Stimulated activated CD4-positive, alpha-beta T cell treated with anti-CD3 and anti-CD28 coated beads, TNF-alpha, amount 100 ng/mL, for 4 hours (primary cell): ENCODE data around the gene KLF13.
"Not testable (repeated sequence)": the region's sequence is repeated elsewhere in the genome, so short reads cannot be mapped to it uniquely, and the experiment has no call there.

Source experiments
- DNase-seq, 3 experiments: peaks; one replicate each; pipeline ENCODE4 v3.0.0-alpha.2; 2020; ENCODE audit warnings: low read depth in 3 of 3

KLF13 gene

DNA sequence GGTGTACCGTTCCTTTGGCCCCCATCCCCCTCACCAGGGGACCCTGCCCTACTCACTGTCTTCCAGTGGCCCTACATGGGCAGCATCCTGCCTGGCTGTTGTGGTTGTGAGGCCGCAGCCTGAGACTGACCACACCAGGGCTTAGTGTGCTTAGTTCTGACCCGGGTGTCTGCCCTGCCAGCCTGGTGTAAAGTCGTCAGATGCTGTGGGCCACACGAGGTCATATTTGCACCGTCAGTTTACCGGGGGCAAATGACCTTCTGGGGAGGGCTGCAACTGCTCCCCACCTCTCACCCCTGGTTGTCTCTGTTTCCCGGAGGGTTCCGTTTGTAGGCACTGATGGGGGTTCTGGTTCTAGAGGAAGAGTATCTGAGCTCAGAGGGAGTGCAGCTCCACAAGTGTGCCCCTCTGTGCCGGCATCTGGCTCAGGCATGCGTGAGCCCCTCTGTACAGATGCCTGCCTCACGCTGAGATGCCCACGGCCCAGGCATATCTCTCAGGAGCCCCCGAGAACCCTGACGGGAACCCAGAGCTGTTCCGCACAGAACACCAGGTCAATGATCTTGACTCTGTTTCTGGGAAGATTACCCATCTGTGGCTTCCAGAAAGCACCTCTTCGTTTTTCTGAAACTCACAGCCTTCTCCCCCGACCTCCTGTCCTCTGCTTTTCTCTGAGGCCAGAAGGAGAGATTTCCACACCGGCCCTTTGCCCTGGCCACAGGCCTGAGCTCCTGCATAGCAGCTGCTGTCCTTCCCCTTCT is 19.2 kb downstream of the KLF13 start:
- DNase-seq = no peak

DNA sequence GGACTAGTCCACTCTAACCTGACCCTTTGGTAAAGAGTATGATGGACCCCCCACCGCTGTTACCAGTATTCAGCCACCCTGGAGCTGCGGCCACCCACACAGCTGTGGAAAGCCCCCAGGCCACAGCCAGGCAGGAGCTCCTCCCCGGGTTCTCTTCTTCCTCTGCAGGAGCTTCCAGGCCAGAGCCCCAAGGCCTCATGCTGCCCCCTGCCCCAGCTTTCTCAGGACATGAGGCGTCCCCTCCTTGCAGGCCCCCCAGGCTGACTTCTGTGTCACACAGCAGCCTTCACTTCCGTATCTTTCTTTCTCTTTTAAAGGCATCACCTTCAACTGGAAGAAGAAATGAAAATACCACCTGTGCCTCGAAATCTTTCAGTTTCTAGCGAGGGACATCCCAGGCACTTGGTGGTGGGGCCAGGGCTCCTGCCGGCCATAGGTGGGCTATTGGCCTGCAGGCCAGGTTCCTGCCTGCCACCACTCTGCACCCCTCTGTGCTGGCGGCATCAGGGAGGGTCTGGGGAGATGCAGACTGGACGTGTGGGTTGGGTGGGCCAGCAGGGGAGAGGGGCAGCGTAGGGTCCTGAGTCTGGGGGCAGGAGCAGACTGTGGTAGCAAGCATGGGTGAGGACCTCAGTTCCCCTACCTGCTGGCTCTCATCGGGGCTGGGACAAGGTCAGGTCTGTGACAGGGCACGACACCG is 19.9 kb downstream of the KLF13 start:
- no peak for DNase-seq

DNA sequence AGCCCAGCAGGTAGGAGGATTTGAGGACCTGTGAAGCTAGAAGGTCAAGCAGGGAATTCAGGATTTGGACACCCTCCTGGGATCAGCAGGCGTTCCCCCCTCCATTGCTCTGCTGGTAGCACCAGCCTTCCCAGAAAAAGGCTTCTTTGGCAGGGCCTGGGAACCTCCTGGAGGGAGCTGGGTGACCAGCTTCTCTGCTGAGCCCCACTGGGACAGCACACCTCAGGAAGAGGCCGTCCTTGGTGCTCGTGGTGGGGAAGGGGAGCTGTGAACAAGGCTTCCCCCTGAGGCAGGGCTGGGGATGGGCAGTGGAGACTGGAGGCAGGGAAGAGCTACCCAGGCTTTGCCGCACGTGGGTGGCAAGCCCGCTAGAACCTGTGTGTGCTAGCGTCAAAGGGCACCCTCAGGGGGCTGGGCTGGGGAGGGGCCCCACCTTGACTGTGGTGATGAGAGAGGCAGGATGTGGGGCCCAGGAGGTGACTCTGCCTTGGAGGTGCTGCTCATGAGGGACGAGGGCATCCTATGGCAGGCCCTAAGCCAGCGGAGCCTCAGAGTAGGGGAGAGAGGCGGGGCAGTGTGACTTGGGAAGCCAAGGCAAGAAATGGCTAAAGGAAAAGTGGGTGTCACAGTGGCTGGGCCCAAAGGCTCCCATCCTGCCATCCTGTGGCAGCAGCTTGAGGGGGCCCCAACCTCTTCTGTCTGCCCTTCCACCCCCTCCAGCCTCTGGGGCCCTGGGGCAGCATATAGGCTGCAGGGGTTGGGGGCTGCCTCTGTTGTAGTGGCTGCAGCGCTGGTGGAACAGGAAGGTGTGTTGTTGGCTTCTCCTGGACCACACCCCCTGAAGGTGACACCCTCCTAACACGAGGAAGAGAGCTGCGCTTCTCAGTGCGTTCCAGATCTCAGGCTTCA is 20.7 kb downstream of the KLF13 start:
- peak in 2 of 3 experiments; percentile 60 to 63 for DNase-seq

DNA sequence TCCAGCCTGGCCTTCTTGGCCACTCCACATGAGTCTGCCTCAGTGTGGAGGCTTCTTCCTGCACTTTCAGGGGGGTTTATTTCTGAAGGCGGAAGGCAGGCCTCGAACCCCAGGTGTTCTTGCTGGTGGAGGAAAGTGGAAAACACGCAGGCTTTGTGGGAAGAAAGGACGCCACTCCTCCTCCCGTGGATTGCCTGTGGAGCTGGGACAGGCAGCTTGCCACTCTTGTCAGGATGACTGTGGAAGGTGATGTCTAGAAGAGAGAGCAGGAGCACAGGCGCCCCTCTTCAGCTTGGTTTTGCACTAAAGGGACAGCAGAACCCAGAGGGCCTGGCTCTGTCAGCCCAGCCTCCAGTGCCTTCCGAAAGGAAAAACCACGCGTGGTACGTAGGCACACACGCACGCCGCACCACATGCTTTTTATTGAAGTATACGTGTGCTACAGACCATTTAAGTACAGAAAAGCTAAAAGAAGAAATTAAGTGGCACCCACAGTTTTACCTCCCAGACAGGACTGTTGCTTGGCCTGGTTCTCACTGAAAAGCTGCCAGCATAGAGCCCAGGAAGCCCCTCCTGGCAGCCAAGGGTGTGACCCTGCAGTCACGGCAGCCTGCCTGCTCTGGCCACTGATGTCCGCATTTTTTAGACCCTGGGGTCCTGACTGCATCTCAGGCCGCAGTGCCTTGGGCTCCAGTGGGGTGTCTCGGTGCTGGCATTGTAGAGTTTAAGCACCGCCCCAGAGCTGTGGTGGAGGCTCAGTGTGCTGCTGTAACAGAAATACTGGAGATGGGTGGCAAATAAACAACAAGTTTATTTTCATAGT is 21.6 kb downstream of the KLF13 start:
- no peak for DNase-seq

DNA sequence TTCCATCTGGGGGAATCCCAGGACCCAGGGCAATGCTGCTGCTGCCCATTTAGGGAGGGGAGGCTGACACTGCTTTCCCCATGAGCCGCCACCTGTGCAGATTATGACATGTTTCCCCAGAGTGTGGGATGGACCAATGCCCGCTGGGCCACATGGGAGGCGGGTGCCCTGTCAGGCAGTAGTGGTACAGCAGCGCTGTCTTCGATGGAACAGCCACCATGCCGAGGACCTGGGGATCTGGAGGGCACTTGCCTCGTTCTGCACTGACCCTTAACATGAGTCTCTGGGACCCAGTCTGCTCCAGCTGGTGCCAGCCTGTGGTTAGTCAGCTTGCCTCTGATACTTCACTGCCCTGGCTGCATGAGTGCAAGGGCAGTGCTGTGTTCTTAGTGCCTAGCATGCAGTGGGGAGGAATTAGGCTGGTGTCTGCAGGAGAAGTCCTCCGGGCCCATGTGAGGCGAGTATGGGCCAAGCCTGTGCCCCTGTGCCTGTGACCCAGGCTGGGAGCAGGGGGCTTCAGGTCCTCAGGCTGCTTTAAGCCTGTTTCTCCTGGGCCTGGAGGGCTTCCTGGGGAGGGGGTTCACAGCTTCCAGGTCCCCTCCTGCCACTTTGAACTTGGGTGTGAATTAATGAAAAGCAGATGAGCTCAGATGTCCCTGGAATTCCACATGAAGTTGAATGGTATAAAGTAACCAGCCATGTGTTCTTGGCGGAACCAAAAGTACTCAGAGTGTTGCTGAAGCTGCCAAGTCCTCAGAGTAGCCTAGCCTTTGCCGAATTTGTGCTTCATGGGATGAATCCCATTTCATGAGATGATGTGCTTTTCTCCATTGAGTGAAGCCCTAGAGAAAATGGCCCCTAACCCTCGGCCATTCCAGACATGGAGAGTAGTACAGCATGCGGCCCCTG is 22.9 kb downstream of the KLF13 start:
- DNase-seq = no peak

DNA sequence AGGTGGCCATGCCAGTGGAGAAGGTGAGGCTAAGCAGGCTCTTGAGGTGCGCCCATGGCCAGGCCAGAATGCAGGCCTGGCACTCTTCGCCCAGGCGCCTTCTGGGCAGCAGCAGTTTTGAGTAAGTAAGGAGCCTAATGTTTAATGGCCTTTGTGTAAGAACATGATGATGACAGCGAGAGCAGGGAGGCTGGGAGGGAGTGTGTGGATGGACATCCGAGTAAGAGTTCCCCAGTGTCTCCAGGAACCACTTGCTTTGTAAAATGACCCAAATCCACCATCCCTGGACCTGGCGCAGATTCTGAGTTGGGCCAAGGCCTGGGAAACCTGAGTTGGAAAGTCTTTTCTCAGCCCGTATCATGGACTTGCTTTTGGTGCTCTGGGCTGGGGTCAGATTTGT is 24.1 kb downstream of the KLF13 start:
- no peak for DNase-seq

DNA sequence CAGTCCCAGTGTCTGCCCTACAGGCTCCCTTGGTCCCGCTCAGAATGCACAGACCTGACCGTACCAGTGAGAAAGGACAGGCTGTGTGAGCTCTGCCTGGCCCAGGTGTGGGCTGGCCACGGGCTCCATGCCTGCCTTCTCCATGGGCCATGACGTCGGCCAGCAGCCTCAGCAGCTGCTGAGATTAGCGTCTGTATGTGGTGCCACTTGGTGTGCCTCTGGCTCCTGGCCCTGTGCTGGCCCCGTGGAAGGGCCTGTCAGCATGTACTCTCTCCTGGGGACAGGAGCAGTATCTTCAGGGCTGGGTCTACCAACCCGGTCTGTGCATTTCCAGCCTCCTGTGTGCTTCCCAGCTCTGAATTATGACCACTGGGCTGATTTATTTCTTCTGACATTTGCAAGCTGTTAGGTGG is 25.7 kb downstream of the KLF13 start:
- DNase-seq = no peak

DNA sequence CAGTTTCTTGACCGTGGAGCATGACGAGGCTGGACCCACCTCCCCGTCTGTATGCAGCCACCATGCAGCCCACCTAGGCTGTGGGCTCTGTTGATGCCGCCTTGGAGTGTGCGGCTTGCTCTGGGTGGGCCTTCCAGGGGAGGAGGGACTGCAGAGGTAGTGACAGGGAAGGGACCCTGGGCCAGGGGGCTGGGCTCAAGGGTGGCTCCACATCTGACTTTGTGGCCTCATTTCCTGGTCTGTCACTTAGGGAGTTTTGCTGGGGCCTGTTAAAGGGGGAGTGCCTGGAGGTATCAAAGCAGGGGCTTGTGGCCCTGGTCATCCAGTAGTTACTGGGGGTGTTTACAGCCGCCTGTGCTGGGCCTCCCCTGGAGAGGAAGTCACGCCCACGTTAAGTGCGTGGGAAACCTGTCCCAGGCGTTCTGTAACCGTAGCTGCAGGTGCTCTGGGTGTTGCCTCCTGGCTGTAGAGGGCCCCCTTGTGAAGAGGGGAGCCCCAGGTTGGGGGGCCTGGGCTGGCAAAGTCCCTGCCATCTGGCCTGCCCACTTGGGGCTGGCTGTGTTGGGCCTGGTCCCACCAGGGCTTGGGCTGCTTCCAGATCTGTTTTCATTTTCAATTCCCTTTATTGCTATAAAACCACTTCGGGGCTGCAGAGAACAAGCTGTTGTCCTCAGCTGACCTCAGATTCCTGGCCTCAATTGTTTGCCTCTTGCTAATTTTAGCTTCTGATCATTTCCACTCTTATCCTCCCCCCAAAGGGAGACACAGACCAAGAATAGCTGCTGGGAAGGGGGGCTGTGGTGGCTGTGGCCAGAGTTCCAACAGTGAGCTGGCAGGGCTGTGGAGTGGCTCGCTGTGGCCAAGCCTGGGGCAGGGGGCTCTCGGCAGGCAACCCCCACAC is 26.5 kb downstream of the KLF13 start:
- DNase-seq = no peak

DNA sequence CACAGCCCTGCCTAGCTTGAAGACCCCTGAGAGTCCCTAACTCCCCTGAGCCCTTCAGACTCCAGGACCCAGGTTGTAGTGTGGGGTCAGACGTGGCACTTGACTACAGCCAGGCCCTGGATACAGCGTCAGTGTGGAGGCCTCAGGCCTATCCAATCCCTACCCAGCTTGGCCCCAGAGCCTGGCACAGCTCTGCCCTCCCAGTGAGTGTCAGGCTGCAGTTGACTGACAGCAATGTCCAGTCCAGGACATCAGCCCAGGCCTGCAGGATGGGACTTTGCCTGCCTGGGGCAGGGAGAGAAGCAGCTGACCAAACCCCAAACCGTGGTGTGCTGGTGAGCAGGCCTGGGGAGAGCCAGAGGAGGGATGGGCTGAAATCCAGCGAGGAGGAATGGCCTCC is 27.3 kb downstream of the KLF13 start:
- no peak for DNase-seq

DNA sequence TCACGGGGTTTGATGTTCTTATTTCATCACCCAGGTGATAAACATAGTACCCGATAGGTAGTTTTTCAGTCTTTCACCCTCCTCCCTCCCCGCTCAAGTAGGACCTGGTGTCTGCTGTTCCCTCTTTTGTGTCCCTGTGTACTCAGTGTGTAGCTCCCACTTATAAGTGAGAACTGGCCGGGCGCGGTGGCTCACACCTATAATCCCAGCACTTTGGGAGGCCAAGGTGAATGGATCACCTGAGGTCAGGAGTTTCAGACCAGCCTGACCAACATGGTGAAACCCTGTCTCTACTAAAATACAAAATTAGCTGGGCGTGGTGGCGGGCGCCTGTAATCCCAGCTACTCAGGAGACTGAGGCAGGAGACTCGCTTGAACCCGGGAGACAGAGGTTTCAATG is 29.5 kb downstream of the KLF13 start:
- DNase-seq = not testable (repeated sequence)

DNA sequence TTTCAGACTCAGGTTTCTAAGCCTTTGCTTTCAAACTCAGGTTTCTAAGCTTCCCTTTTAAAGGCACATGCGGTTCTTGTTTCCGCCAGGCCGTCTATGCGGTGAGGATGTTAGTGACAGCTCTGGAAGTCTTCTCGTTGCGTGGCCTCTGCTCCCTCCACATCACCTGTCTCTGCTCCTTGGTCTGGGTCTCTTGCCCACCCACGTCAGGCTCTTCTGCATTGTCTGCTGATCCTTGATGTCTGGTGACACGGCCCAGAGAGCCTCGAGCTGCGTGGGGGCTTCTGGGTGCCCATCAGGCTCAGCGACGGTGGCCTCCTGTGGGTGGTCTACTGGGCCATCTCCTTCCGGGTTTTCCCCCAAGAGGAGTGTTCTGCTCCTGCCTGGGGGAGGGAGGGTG is 30.5 kb downstream of the KLF13 start:
- no peak for DNase-seq

DNA sequence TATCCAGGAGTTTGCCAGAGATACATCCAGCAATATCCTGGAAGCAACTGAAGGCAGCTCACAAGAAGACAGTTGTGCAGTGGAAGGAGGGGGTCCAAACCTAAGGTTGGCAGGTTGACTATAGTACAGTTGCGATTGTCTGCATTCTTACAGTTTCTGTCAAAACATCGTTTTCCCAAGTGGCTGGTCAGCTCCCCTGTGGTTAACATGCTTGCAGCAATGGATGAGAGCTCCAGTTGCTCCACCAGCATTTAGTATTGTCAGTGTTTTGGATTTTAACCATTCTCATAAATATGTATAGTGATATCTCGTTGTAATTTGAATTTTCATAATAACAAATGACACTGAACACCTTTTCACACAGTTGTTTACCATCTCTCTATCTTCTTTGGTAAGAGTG is 31.5 kb downstream of the KLF13 start:
- no peak for DNase-seq

DNA sequence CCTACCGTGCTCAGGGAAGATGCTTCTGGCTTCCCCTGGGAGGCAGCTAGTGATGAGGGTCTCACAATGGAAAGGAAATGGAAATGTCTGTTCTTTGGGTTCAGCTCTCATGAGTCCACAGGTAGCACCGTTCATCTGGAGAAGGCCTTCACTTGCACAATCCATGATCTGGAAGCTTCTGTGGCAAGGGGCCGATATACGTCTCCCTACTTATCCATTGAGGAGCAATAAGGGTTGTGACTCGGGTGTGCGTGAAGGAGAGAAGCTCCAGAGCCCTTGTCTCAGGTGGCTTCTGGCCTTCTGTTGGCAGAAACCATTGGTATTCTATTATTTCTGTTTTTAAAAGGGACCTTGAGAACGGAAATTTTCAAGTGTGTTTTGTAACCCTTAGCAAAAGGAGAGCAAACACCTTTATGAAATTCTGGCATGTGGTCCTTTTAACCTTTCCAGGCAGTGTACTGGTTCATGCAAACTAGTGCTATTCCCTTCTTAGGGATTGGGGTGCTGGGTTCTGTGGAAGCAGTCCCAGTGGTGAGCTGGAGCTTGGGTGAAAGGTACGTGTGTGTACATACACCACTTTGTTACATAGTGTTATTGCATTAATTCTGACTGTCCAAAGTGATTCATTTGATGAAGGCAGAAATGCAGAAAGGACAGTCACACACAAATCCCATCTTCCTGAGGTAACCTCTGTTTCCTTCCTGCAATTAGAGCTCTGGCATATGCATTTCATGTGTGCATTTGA is 32.5 kb downstream of the KLF13 start:
- DNase-seq = no peak

DNA sequence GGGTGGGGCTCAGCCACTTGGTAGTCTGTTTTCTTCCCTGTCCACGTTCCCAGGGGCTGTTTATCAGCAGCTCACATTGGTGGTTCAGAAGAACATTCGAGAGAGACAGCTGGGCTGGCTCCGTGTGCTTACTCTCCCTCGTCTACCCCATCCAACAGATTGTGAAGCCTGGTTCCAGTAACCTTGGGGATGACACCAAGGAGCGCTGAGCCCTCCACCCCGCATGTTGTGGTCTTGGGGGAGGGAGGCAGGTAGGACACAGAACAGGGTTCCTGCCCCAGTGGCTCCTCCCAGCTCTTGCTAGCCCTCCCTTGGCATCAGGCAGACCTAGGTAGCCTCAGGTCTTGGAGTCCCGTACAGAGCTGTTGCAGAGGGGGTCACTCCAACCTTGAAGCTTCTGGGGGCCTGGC is 33.1 kb downstream of the KLF13 start:
- DNase-seq = no peak

DNA sequence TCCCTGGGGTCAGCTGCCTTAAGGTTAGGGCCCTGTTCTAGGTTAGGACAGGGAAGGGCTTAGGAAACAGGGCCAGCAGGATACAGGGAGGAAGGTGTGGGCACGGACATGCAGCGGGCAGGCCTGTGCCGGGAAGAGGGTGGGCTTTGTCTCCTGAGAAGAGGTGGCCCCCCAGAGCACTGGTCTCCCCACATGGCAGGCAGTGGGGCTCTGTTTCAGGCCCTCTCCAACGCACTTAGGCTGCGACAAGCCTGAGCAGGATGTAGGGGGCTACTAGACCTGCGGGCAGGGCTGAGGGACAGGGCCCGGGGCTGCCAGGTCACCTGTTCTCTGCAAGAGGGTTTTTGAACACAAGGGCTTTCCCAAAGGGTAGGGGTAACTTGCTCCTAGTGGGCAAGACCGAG is 33.5 kb downstream of the KLF13 start:
- no peak for DNase-seq

DNA sequence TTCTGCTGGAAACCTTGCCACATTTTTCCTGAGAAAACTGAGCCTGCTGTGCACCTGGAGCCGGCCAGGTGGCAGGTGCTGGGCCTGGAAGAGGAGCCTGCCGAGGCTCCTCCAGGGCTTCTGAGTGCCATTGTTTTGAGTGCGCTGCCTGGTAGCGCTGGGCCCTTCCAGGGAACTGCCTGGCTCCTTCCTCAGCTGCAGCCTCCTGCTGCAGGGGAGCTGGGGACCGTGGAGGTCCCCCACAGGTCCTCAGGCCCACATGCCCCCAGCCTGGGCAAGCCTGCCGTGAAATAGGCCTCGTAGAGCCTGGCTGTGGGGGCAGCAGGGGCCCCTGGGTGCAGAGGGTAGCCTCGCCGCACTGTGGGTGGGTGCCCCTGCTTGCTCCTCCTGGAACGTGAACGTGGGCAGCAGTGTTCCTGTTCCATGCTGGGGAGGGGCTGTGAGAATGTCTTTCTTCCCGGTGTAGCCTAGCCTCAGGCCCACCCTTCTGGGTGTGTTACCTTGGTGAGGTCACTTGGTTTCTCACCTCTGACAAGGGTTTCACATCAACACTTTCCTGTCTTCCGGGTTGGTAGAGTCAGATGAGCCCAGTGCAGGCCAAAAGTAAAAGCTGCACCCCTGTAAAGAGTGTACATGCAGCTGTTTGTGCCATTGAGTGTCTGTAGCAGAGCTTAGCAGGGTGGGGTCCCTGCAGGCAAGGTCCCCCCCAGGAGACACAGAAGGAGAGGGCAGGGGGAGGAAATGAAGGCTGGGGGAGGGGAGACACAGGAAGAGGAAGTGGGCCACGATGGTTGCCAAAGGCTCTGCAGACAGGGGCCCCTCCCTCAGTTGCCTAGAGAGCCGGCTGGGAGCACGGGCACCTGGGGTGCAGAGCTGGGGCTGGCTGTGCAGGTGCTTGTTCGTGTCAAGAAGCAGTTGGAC is 34.5 kb downstream of the KLF13 start:
- peak in 1 of 3 experiments; percentile 50 for DNase-seq

DNA sequence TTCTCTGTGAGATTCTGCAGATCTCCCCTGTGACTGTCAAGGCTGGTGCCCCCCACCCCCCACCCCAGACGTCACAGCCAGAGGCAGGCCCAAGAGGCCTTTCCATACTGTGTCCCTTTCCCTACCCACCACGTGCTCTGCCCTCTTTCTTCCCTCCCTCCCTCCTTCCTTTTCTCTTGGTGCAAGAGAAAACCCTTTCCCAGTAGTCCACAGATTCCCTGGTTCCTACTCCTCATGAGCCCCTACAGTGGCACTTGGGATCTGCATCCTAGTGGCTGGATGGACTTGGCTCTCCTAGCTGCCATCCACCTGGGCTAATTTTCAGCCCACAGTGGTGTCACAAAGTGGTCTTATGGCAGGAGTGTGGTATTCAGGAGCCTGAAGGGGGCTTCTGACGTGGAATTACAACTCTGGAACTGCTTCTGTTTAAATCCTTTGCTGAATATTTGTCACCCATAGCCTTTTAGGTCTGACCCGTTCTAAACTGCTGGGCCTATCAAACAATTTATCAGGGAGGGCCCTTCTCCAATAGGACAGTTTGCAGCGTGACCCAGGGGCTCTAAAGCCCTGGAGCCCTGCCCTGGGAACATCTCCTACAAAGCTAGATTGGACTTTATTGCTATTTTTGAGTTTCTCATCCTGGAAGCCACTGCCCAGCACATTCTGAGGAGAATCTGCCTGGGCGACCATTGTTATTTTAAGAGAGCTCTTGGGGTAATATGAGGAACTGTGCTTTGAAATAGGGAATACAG is 35.3 kb downstream of the KLF13 start:
- DNase-seq = no peak
